HepG2 (cell line): ENCODE data around the gene KCND1. TPM values are rescaled to one million over a fixed set of nuclear protein-coding genes. Genes with fewer than 3 reads are reported as not detected.

Source experiments
- ARNT ChIP-seq: fragments of 450-650 bp; IDR thresholded peaks from 2 replicates; pipeline ENCODE4 v1.6.1; 2017
- CREB1 ChIP-seq, 2 experiments: fragments of 450-650 bp in 1 of 2; IDR thresholded peaks; 2 replicates each; pipeline ENCODE4 v1.6.1; 2016 to 2017; ENCODE audit warnings: control low read depth in 1 of 2, mild to moderate bottlenecking in 1 of 2, missing compliant biosample characterization in 1 of 2, missing genetic modification characterization in 1 of 2
- DPF2 ChIP-seq: sonication (generic); formaldehyde crosslinking; IDR thresholded peaks from 2 replicates; pipeline ENCODE4 v1.4.0; 2020; ENCODE audit warnings: mild to moderate bottlenecking, low read depth, missing genetic modification reagents, borderline replicate concordance
- KMT2A ChIP-seq: sonication (generic); formaldehyde crosslinking; IDR thresholded peaks from 2 replicates; pipeline ENCODE4 v1.4.0; 2020; ENCODE audit warnings: missing genetic modification reagents
- MYC ChIP-seq: sonication (generic); formaldehyde crosslinking; IDR thresholded peaks from 2 replicates; pipeline ENCODE4 v1.9.0; 2021; ENCODE audit warnings: missing genetic modification reagents, borderline replicate concordance
- PHF20 ChIP-seq: sonication (generic); formaldehyde crosslinking; IDR thresholded peaks from 2 replicates; pipeline ENCODE4 v1.5.0; 2020; ENCODE audit warnings: mild to moderate bottlenecking, missing genetic modification reagents
- POLR2A ChIP-seq, 2 experiments: IDR thresholded peaks; 2 replicates each; pipeline ENCODE4 v1.6.1; 2011; ENCODE audit warnings: low read depth in 2 of 2, low read length in 2 of 2, mild to moderate bottlenecking in 1 of 2, moderate library complexity in 1 of 2; ENCODE audit not compliant: insufficient read depth in 1 of 2
- RBFOX2 ChIP-seq: fragments of 200-400 bp; formaldehyde crosslinking; IDR thresholded peaks from 2 replicates; pipeline ENCODE4 v1.6.1; 2017; ENCODE audit warnings: low read depth, mild to moderate bottlenecking, low read length
- REL ChIP-seq: sonication (generic); formaldehyde crosslinking; conservative IDR thresholded peaks from 2 replicates; pipeline ENCODE4 v1.8.0; 2022; ENCODE audit warnings: mild to moderate bottlenecking, missing genetic modification reagents, moderate library complexity
- RFX3 ChIP-seq: IDR thresholded peaks from 2 replicates; pipeline ENCODE4 v1.6.1; 2016; ENCODE audit warnings: missing biosample characterization, missing genetic modification reagents
- SAP130 ChIP-seq: IDR thresholded peaks from 2 replicates; pipeline ENCODE4 v1.6.1; 2016; ENCODE audit warnings: low read depth
- SIN3A ChIP-seq: IDR thresholded peaks from 2 replicates; pipeline ENCODE4 v1.6.1; 2011; ENCODE audit warnings: low read depth, mild to moderate bottlenecking, control low read depth, low read length, borderline replicate concordance
- SMARCC2 ChIP-seq: fragments of 450-650 bp; IDR thresholded peaks from 2 replicates; pipeline ENCODE4 v1.6.1; 2017; ENCODE audit warnings: antibody characterized with exemption, mild to moderate bottlenecking
- TCF7 ChIP-seq: sonication (generic); IDR thresholded peaks from 2 replicates; pipeline ENCODE4 v1.6.1; 2016; ENCODE audit warnings: antibody characterized with exemption, low read depth
- UBTF ChIP-seq: sonication (generic); formaldehyde crosslinking; IDR thresholded peaks from 2 replicates; pipeline ENCODE4 v1.4.0; 2020; ENCODE audit warnings: mild to moderate bottlenecking, missing genetic modification reagents
- YY1 ChIP-seq: IDR thresholded peaks from 2 replicates; pipeline ENCODE4 v1.6.1; 2011; ENCODE audit warnings: low read length, low read depth, moderate library complexity, mild to moderate bottlenecking; ENCODE audit not compliant: insufficient read depth, insufficient replicate concordance
- ZBTB37 ChIP-seq: sonication (generic); formaldehyde crosslinking; IDR thresholded peaks from 2 replicates; pipeline ENCODE4 v1.4.0; 2020; ENCODE audit warnings: mild to moderate bottlenecking, missing genetic modification reagents
- ZC3H13 ChIP-seq: sonication (generic); formaldehyde crosslinking; IDR thresholded peaks from 2 replicates; pipeline ENCODE4 v1.8.1; 2023; ENCODE audit warnings: mild to moderate bottlenecking, missing genetic modification reagents, moderate library complexity
- ZFP36L1 ChIP-seq: sonication (generic); formaldehyde crosslinking; IDR thresholded peaks from 2 replicates; pipeline ENCODE4 v1.8.0; 2022; ENCODE audit warnings: mild to moderate bottlenecking, missing genetic modification reagents, moderate library complexity
- ZFY ChIP-seq: sonication (generic); formaldehyde crosslinking; IDR thresholded peaks from 2 replicates; pipeline ENCODE4 v1.4.0; 2020; ENCODE audit warnings: missing genetic modification reagents
- ZNF33B ChIP-seq: sonication (generic); formaldehyde crosslinking; IDR thresholded peaks from 2 replicates; pipeline ENCODE4 v1.5.1; 2020; ENCODE audit warnings: mild to moderate bottlenecking, missing genetic modification reagents
- ZNF350 ChIP-seq: sonication (generic); formaldehyde crosslinking; IDR thresholded peaks from 2 replicates; pipeline ENCODE4 v1.4.0; 2020; ENCODE audit warnings: mild to moderate bottlenecking, low read depth, missing genetic modification reagents, borderline replicate concordance
- ZNF589 ChIP-seq: sonication (generic); formaldehyde crosslinking; conservative IDR thresholded peaks from 2 replicates; pipeline ENCODE4 v1.8.0; 2022; ENCODE audit warnings: mild to moderate bottlenecking, moderate library complexity, missing genetic modification reagents
- polyA plus RNA-seq, 8 experiments: library from polyadenylated mRNA; depleted of rRNA in 3 of 8; stranded (reverse) in 7 of 8; unstranded in 1 of 8; fragments of >200 nt; fragmentation: Illumina TruSeq in 4 of 8; extraction: Trizol in 4 of 8; gene quantifications; 2 replicates each; pipeline versions ENCODE4 v1.2.1 to v1.2.3, GENCODE V29; 2011 to 2016; ENCODE audit warnings: low read depth in 4 of 8, missing spikeins in 1 of 8, mixed read lengths in 1 of 8; ENCODE audit not compliant: insufficient read depth in 1 of 8
- total RNA-seq, 5 experiments: library from RNA; depleted of rRNA; stranded (reverse); fragments of >200 nt; fragmentation: Illumina TruSeq; extraction: Trizol; gene quantifications; 2 replicates each; pipeline ENCODE4 v1.2.3, GENCODE V29; 2016; ENCODE audit warnings: low read depth in 1 of 5
- TF ChIP-seq, protein P1 (sequence below): sonication (generic); formaldehyde crosslinking; IDR thresholded peaks from 2 replicates; pipeline ENCODE4 v1.4.0; 2020; ENCODE audit warnings: missing genetic modification reagents

KCND1 gene
- total and polyA plus RNA-seq, 2 of the 13 experiments (the other 11 are each of a cell fraction or from before 2014, with no cell fraction given), result 0.07 to 0.30 TPM

DNA sequence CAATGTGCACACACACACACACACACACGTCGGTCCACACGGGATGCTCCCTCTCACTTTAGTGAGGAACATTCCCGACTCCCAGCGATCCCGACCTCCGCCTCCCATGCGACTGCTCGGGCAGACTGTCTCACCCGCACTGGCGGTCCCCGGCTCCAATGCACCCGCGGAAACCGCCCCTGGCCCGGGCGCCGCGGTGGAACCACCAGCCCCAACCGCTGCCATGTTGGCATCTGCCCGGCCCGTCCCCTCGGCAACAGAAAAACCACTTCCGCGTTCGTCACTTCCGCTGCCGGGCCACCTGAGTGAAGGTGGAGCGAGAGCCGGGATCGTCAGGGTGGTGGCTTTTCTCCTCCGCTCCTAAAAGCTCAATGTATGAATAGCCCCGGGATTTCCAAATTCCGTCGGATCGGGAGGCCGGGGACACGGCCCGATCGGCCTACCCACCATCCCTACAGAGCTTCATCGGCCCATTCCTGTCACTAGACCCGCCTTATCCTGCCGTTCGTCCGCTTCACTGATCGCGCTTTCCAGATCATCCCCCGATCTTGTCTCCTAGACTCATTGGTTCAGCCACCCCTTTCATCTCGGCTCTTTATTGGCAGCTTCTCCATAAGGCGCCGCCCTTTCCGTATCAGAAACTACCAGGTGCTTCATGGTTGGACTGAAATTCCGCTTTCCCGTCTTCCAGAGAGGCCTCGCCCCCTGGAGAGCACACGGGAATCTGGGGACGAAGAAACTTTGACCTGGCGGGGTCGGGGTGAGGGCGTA, 60.0 kb downstream of the KCND1 start, which contains the start of gene SLC35A2 (continued):
- TF ChIP-seq ZBTB37 (no peak), SIN3A (peak; percentile 66; the same call in 1 of the 2 replicates), UBTF (CRISPR knock-in tag) (peak; percentile 52; the same call in 1 of the 2 replicates), TCF7 (no peak), SAP130 (CRISPR knock-in tag) (peak; percentile 92), POLR2A (IDR thresholded peaks at IDR 0.05; ENCODE audit: insufficient read depth in 1 of 2, low read depth in 2 of 2, low read length in 2 of 2) (peak in 1 of 2 experiments; percentile 42; a peak in 1 of 4 replicates), SMARCC2 (no peak), ZNF589 (CRISPR knock-in tag) (0 out of 2 replicates have a peak, but pooled peaks have one; percentile 69), ZFP36L1 (CRISPR knock-in tag) (0 out of 2 replicates have a peak, but pooled peaks have one; percentile 47), MYC (CRISPR knock-in tag) (peak; percentile 28; the same call in 1 of the 2 replicates), ARNT (no peak), DPF2 (no peak), PHF20 (peak; percentile 74), ZFY (peak; percentile 22; the same call in 1 of the 2 replicates), RBFOX2 (peak; percentile 80), ZC3H13 (CRISPR knock-in tag) (peak; percentile 69; the same call in 1 of the 2 replicates), KMT2A (CRISPR knock-in tag) (0 out of 2 replicates have a peak, but pooled peaks have one; percentile 46), ZNF350 (CRISPR knock-in tag) (peak; percentile 72; the same call in 1 of the 2 replicates), CREB1 (IDR thresholded peaks at IDR 0.05) (peak; percentile 74), CREB1 (CRISPR knock-in tag; IDR thresholded peaks at IDR 0.05) (peak; percentile 96), YY1 (peak; percentile 91), RFX3 (peak; percentile 65; the same call in 1 of the 2 replicates), REL (CRISPR knock-in tag) (peak; percentile 78; the same call in 1 of the 2 replicates), ZNF33B (CRISPR knock-in tag) (no peak)
- TF ChIP-seq, protein P1, sequence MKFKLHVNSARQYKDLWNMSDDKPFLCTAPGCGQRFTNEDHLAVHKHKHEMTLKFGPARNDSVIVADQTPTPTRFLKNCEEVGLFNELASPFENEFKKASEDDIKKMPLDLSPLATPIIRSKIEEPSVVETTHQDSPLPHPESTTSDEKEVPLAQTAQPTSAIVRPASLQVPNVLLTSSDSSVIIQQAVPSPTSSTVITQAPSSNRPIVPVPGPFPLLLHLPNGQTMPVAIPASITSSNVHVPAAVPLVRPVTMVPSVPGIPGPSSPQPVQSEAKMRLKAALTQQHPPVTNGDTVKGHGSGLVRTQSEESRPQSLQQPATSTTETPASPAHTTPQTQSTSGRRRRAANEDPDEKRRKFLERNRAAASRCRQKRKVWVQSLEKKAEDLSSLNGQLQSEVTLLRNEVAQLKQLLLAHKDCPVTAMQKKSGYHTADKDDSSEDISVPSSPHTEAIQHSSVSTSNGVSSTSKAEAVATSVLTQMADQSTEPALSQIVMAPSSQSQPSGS (CRISPR knock-in tag), result no peak
